Body of pancreas (tissue), 4 donors: ENCODE measurements around the gene CFAP77. TPM values are rescaled to one million over a fixed set of nuclear protein-coding genes. Genes with fewer than 3 reads are reported as not detected.

ENCODE experiments used
- ATAC-seq: fragments of 150-250 bp; one replicate; pipeline ENCODE4 v1.9.1; 2016
- DNase-seq, 4 donors: peaks; one replicate each; pipeline ENCODE4 v3.0.0-alpha.2; 2019
- H3K27ac ChIP-seq, 4 donors: fragments of 200-600 bp; sonication (generic); 1 replicate in 3 of 4; 2 replicates in 1 of 4; pipeline versions ENCODE4 v1.5.1 to v1.6.1; 2016 to 2019; ENCODE audit warnings: mild to moderate bottlenecking in 1 of 4, mixed read lengths in 1 of 4, moderate library complexity in 1 of 4
- H3K27me3 ChIP-seq, 2 donors: fragments of 200-600 bp; sonication (generic); one replicate each; pipeline ENCODE4 v1.6.0; 2016; ENCODE audit warnings: mild to moderate bottlenecking in 1 of 2
- H3K36me3 ChIP-seq, 2 donors: fragments of 200-600 bp; sonication (generic); replicated peaks in 1 of 2; 2 replicates each; pipeline ENCODE4 v1.5.1; 2016; ENCODE audit warnings: low read depth in 2 of 2; ENCODE audit not compliant: insufficient read depth in 1 of 2
- H3K4me1 ChIP-seq: fragments of 200-600 bp; sonication (generic); one replicate; pipeline ENCODE4 v1.6.0; 2016
- H3K4me3 ChIP-seq, 2 donors: fragments of 200-600 bp; sonication (generic); 1 replicate in 1 of 2; 2 replicates in 1 of 2; pipeline ENCODE4 v1.5.1; 2016 to 2019
- H3K9me3 ChIP-seq, 3 donors: fragments of 200-600 bp; sonication (generic); 1 replicate in 2 of 3; 2 replicates in 1 of 3; pipeline ENCODE4 v1.5.1; 2016
- CTCF ChIP-seq, 7 experiments: fragments of 450-650 bp in 4 of 7; fragments of 200-600 bp in 3 of 7; sonication (generic) in 3 of 7; IDR thresholded peaks; one replicate each; pipeline ENCODE4 v1.5.1; 2016 to 2019; ENCODE audit warnings: antibody characterized with exemption in 7 of 7
- POLR2A ChIP-seq, 3 donors: fragments of 450-650 bp; IDR thresholded peaks; one replicate each; pipeline ENCODE4 v1.6.1; 2016; ENCODE audit warnings: antibody characterized with exemption in 3 of 3, mild to moderate bottlenecking in 2 of 3
- WGBS, 2 donors: methylation state at CpG; one replicate each; pipeline ENCODE4 v1.1.5; 2017; 5-methylcytosine and 5-hydroxymethylcytosine counted together
- intact Hi-C: fragments of 100-400 bp; cut with DNase I; formaldehyde crosslinking; loops from one replicate; pipeline ENCODE4 v1.15.1; 2023
- total RNA-seq, 2 donors: library from RNA; depleted of rRNA; stranded (reverse); fragments of >200 nt; gene quantifications; one replicate each; pipeline ENCODE4 v1.1.0, GENCODE V29; 2016

The CFAP77 gene
- total RNA-seq, 2 donors from 2014 or later = not detected

- Histone ChIP-seq H3K4me1 (peaks cover 7% of the 10 kb centered on the region), H3K9me3 (no peaks in the 10 kb centered on the region), H3K36me3 (no peaks in the 10 kb centered on the region), H3K27me3 (no peaks in the 10 kb centered on the region), H3K27ac (no peak overlapping the region), H3K4me3 (no peak overlapping the region)
- DNase-seq (peak in 3 of 4 donors; percentile 17 to 41 (median 27)), ATAC-seq (peak; percentile 44)
- intact Hi-C loops = no loop called here
- TF ChIP-seq CTCF (IDR thresholded peaks at IDR 0.05) = peak in 5 of 7 experiments; percentile 5 to 32 (median 25)
- no peak for TF ChIP-seq POLR2A (IDR thresholded peaks at IDR 0.05)
- WGBS, 2 donors = 6 to 34% methylated on average over 3 to 27 of the region's 27 CpGs
Observed at GRCh38 chr9:132546148-132547051, 136.4 kb downstream of the CFAP77 start.

- Histone ChIP-seq H3K4me3 (no peak overlapping the region), H3K36me3 (no peaks in the 10 kb centered on the region), H3K27ac (no peak overlapping the region), H3K9me3 (no peaks in the 10 kb centered on the region), H3K27me3 (no peaks in the 10 kb centered on the region), H3K4me1 (peaks cover 7% of the 10 kb centered on the region)
- TF ChIP-seq CTCF (IDR thresholded peaks at IDR 0.05) = no peak
- no peak for TF ChIP-seq POLR2A (IDR thresholded peaks at IDR 0.05)
- 74 to 82% methylated on average over 4 to 7 of the region's 7 CpGs for WGBS, 2 donors
- intact Hi-C loops = no loop called here
- DNase-seq (no peak), ATAC-seq (no peak)
Observed at GRCh38 chr9:132547052-132547431, 137.0 kb downstream of the CFAP77 start.

DNA sequence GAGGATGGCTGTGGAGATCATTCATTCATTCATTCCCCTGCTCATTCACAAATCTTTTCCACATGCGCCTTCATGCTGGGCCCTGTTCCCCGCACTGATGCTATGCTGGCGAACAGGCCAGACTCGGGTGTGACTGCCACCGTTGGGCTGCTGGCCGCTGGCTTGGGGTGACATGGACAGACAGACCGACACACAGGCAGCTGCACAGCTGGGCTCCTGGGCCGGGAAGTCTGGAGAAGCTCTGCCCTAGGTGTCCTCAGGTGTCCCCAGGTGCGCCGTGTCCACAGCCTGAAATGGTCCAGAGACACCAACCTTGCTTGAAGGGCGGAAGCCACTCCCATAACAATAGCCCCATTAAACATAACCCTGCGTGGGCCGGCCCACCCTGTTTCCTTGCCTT lies 137.4 kb downstream of the CFAP77 start:
- ATAC-seq = no peak
- H3K4me3 ChIP-seq = no peak overlapping the region
- H3K36me3 ChIP-seq = no peaks in the 10 kb centered on the region
- intact Hi-C loops = no loop called here
- WGBS, 2 donors = 90 to 100% methylated on average over 1 to 13 of the region's 13 CpGs
- no peak overlapping the region for H3K27ac ChIP-seq
- no peaks in the 10 kb centered on the region for H3K9me3 ChIP-seq
- TF ChIP-seq POLR2A (IDR thresholded peaks at IDR 0.05) (no peak), CTCF (IDR thresholded peaks at IDR 0.05) (no peak)
- H3K4me1 ChIP-seq = peaks cover 7% of the 10 kb centered on the region
- H3K27me3 ChIP-seq = no peaks in the 10 kb centered on the region
- no peak for DNase-seq

DNA sequence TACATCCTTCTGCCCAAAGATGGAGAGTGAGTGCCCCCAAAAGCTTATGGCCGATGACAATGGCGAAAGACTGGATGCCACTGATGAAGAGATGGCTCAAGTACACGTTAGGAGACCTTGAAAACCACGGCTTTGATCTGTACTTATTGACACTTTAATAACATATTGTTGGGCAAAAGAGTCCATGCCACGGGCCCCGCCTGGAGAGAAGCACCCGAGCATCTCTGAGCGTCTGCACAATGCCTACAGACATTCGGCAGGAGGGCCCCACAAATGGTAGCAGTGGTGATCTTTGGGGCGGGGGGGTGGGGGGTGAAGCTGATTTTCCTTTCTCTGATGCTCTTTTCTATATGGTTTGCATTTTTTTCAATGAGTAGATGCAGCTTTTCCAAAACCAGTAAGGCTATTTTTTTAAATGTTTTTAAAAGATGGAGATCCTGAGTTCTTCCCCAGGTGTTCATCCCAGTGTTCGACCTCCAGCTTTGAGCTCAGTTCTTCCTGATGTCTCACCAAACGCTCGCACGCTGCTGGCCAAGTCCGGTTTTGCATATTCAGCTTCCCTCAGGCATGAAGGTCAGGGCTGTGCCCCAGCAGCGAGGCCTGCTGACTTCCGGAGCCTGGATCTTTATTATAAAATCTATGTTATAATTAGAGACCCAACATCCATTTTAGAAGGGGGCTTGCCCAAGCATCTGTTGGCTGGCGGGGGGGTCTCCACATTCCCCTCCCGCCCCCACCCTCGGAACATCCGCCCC lies 138.1 kb downstream of the CFAP77 start:
- Histone ChIP-seq H3K9me3 (no peaks in the 10 kb centered on the region), H3K27ac (no peak overlapping the region), H3K36me3 (no peaks in the 10 kb centered on the region), H3K4me1 (peaks cover 7% of the 10 kb centered on the region), H3K4me3 (no peak overlapping the region), H3K27me3 (no peaks in the 10 kb centered on the region)
- no peak for ATAC-seq
- TF ChIP-seq CTCF (IDR thresholded peaks at IDR 0.05) (no peak), POLR2A (IDR thresholded peaks at IDR 0.05) (no peak)
- 72 to 74% methylated on average over 21 of the region's 21 CpGs for WGBS, 2 donors
- no peak for DNase-seq
- intact Hi-C loops = no loop called here
